Astrocyte of the cerebellum (primary cell): ENCODE measurements around the gene PARD6G.

Source experiments
- DNase-seq: peaks from one replicate; pipeline ENCODE4 v3.0.0-alpha.2; 2011; ENCODE audit warnings: low read depth
- H3K4me3 ChIP-seq: 2 replicates; pipeline ENCODE4 v1.5.1; 2011; ENCODE audit warnings: mild to moderate bottlenecking, low read depth, low read length, moderate library complexity
- in situ Hi-C: cut with HindIII; loops from 2 replicates; pipeline ENCODE4 v1.10.0; 2017; ENCODE audit warnings: low sequenced_read_pairs
- TF ChIP-seq, protein P1 (sequence below): IDR thresholded peaks from 2 replicates; pipeline ENCODE4 v1.5.1; 2012; ENCODE audit warnings: low read length, low read depth, moderate library complexity, mild to moderate bottlenecking; ENCODE audit errors: missing control alignments

The PARD6G gene

GRCh38 chr18:80202264-80202998 is 44.9 kb downstream of the PARD6G start:
- in situ Hi-C loops: no loop called here
- TF ChIP-seq, protein P1, sequence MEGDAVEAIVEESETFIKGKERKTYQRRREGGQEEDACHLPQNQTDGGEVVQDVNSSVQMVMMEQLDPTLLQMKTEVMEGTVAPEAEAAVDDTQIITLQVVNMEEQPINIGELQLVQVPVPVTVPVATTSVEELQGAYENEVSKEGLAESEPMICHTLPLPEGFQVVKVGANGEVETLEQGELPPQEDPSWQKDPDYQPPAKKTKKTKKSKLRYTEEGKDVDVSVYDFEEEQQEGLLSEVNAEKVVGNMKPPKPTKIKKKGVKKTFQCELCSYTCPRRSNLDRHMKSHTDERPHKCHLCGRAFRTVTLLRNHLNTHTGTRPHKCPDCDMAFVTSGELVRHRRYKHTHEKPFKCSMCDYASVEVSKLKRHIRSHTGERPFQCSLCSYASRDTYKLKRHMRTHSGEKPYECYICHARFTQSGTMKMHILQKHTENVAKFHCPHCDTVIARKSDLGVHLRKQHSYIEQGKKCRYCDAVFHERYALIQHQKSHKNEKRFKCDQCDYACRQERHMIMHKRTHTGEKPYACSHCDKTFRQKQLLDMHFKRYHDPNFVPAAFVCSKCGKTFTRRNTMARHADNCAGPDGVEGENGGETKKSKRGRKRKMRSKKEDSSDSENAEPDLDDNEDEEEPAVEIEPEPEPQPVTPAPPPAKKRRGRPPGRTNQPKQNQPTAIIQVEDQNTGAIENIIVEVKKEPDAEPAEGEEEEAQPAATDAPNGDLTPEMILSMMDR: no peak
- no peak for DNase-seq
- no peak overlapping the region for H3K4me3 ChIP-seq

DNA sequence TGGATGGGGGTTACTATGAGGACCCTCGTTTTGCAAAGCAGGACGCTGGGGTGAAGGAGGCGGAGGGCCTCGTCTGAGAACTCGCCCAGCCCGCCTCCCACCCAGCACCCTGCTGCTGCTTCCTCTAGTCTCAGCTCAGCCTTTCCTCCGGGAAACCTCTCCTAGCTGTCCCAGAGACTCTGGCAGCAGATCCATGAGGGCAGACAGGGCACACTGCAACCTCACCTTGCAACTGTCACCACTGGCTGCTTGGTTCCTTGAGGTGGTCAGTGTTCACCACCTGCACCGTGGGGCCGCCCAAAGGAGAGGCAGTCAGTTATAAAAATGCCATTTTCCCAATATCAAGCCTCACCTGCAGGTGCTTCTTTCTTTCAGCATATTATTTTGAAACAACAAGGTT is 45.6 kb downstream of the PARD6G start:
- TF ChIP-seq, protein P1: no peak
- H3K4me3 ChIP-seq: no peak overlapping the region
- no peak for DNase-seq
- in situ Hi-C loops: no loop called here

DNA sequence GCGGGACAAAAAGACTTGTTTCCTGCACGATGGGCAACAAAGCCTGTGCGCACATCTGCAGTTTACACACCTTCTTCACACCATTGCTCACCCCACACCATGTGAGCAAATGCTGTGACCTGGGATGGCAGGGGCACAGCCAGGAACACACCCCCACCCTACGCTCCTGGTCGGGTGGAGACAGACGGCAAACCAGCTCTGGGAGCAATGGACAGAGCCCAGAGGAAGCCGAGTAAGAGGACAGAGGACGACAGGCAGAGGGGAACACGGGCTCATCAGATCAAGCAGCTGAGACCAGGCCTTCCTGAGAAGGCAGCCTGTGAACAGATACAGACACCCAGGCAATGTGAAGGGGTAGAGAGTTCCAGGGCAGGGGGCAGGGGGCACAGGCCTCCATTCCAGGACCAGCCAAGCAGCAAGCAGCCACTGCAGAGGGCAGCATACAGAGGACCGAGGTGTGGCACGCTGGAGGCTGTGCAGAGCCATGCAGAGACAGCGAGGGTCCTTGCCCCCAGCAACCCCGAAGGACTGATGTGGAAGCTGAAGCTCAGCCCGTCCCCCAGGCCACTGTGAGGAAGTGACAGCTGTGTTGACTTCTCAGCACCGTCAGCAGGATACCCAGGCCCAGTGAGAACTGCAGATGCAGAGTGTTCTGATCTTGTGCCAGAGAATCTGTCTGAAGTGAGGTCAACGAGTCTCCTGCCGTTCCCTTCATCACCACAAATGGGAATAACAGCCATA is 46.2 kb downstream of the PARD6G start:
- DNase-seq: peak; percentile 32
- in situ Hi-C loops: no loop called here
- TF ChIP-seq, protein P1: no peak
- H3K4me3 ChIP-seq: no peak overlapping the region

DNA sequence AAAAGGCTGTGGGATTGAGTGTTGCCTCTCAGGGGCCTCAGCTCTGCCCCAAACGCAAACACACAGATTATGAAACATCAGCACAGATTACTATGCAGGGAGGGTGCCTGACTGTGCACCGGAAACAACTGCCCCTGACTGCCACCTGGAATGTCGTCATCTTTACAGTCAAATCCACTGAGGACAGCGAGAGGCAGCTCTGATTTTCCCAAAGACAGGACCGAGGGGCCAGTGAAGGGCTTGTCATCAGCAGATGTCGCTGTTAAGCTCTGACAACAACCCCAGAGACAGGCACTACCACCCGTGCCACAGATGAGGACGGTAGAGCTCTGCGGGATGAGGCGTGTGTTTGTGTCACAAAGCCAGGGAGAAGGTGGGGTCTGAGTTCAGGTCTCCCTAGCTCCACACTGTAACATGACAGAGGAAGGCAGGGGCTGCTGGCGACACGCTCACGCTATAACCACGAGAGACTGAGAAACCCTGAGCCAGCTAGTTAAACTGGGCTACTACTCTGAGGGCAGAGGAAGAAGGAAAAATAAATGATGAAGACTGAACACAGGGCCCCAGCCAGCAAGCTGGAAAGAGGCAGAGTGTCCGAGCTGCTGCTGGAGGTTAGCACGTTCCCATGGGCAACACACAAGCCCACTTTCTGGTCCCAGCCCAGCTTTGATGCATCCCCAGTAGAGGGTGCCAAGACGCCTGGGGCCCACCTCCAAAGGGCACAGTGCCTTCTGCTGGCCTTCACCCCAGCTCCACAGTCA is 47.0 kb downstream of the PARD6G start:
- no peak for DNase-seq
- TF ChIP-seq, protein P1: peak; percentile 19
- in situ Hi-C loops: no loop called here
- H3K4me3 ChIP-seq: no peak overlapping the region

- no peak overlapping the region for H3K4me3 ChIP-seq
- in situ Hi-C loops: no loop called here
- no peak for DNase-seq
- TF ChIP-seq, protein P1: no peak
These were observed 48.1 kb downstream of the PARD6G start for GRCh38 chr18:80198994-80199748.

GRCh38 chr18:80198391-80198790 is 48.9 kb downstream of the PARD6G start:
- no peak overlapping the region for H3K4me3 ChIP-seq
- in situ Hi-C loops: no loop called here
- TF ChIP-seq, protein P1: no peak
- no peak for DNase-seq
